Mesenchymal stem cell (in vitro differentiated cells and primary cell): ENCODE measurements around the gene NFKBIL1. TPM values are rescaled to one million over a fixed set of nuclear protein-coding genes. Genes with fewer than 3 reads are reported as not detected.
"Not testable (repeated sequence)": the region's sequence is repeated elsewhere in the genome, so short reads cannot be mapped to it uniquely, and the experiment has no call there.

ENCODE experiments used
- DNase-seq: peaks from one replicate; pipeline ENCODE4 v3.0.0-alpha.2; 2013
- H2AFZ ChIP-seq: one replicate; pipeline ENCODE4 v1.6.1; 2013; ENCODE audit warnings: low read depth, mild to moderate bottlenecking, control low read depth, inconsistent platforms, low read length, moderate library complexity
- H2AK5ac ChIP-seq: 2 replicates; pipeline ENCODE4 v1.6.1; 2013; ENCODE audit warnings: low read length, moderate library complexity, mild to moderate bottlenecking, inconsistent platforms; ENCODE audit not compliant: severe bottlenecking
- H2BK120ac ChIP-seq: one replicate; pipeline ENCODE4 v1.6.1; 2013; ENCODE audit warnings: low read depth, mild to moderate bottlenecking, inconsistent platforms, low read length, moderate library complexity
- H2BK12ac ChIP-seq, 2 experiments: one replicate each; pipeline ENCODE4 v1.6.1; 2013; ENCODE audit warnings: inconsistent platforms in 2 of 2, low read length in 2 of 2, mild to moderate bottlenecking in 2 of 2, moderate library complexity in 2 of 2, control low read depth in 1 of 2
- H2BK15ac ChIP-seq: one replicate; pipeline ENCODE4 v1.6.1; 2013; ENCODE audit warnings: mild to moderate bottlenecking, low read depth, inconsistent platforms; ENCODE audit not compliant: poor library complexity, severe bottlenecking
- H2BK5ac ChIP-seq: 2 replicates; pipeline ENCODE4 v1.6.1; 2013; ENCODE audit warnings: low read depth, mild to moderate bottlenecking, low read length, control low read depth, inconsistent platforms; ENCODE audit not compliant: poor library complexity, severe bottlenecking
- H3K14ac ChIP-seq, 2 experiments: one replicate each; pipeline ENCODE4 v1.6.1; 2013; ENCODE audit warnings: inconsistent platforms in 2 of 2, low read length in 2 of 2, control low read depth in 1 of 2, mild to moderate bottlenecking in 1 of 2, moderate library complexity in 1 of 2
- H3K18ac ChIP-seq, 2 experiments: one replicate each; pipeline ENCODE4 v1.6.1; 2013; ENCODE audit warnings: inconsistent platforms in 2 of 2, low read length in 2 of 2, control low read depth in 1 of 2, low read depth in 1 of 2, mild to moderate bottlenecking in 1 of 2
- H3K23ac ChIP-seq, 2 experiments: one replicate each; pipeline ENCODE4 v1.6.1; 2013; ENCODE audit warnings: inconsistent platforms in 2 of 2, low read length in 2 of 2, mild to moderate bottlenecking in 2 of 2, moderate library complexity in 2 of 2, control low read depth in 1 of 2
- H3K27ac ChIP-seq: 2 replicates; pipeline ENCODE4 v1.5.1; 2013; ENCODE audit warnings: mild to moderate bottlenecking, moderate library complexity, low read length, control low read depth, inconsistent platforms; ENCODE audit not compliant: poor library complexity, severe bottlenecking
- H3K27me3 ChIP-seq, 2 experiments: 2 replicates each; pipeline versions ENCODE4 v1.6.1 to v1.7.0; 2013; ENCODE audit warnings: low read length in 2 of 2, mild to moderate bottlenecking in 2 of 2, moderate library complexity in 2 of 2, control low read depth in 1 of 2, inconsistent platforms in 1 of 2; ENCODE audit not compliant: control insufficient read depth in 1 of 2, insufficient read depth in 1 of 2
- H3K36me3 ChIP-seq, 2 experiments: 2 replicates each; pipeline versions ENCODE4 v1.6.1 to v1.7.0; 2013; ENCODE audit warnings: low read length in 2 of 2, control low read depth in 1 of 2, inconsistent platforms in 1 of 2, low read depth in 1 of 2, mild to moderate bottlenecking in 1 of 2; ENCODE audit not compliant: insufficient read depth in 2 of 2, control insufficient read depth in 1 of 2
- H3K4ac ChIP-seq, 2 experiments: one replicate each; pipeline ENCODE4 v1.6.1; 2013; ENCODE audit warnings: inconsistent platforms in 2 of 2, low read length in 2 of 2, mild to moderate bottlenecking in 2 of 2, moderate library complexity in 2 of 2, control low read depth in 1 of 2, low read depth in 1 of 2
- H3K4me1 ChIP-seq: 2 replicates; pipeline ENCODE4 v1.6.1; 2013; ENCODE audit warnings: low read depth, low read length, control low read depth; ENCODE audit not compliant: control insufficient read depth, insufficient read depth
- H3K4me2 ChIP-seq: 2 replicates; pipeline ENCODE4 v1.6.1; 2013; ENCODE audit warnings: low read length, mild to moderate bottlenecking, inconsistent platforms; ENCODE audit not compliant: poor library complexity, severe bottlenecking
- H3K4me3 ChIP-seq, 2 experiments: 2 replicates each; pipeline versions ENCODE4 v1.5.1 to v1.7.0; 2013; ENCODE audit warnings: low read length in 2 of 2, mild to moderate bottlenecking in 2 of 2, control low read depth in 1 of 2, low read depth in 1 of 2; ENCODE audit not compliant: insufficient read depth in 1 of 2
- H3K79me1 ChIP-seq: replicated peaks from 2 replicates; pipeline ENCODE4 v1.6.1; 2013; ENCODE audit warnings: mild to moderate bottlenecking, control low read depth, low read length, inconsistent platforms; ENCODE audit not compliant: poor library complexity, severe bottlenecking
- H3K9ac ChIP-seq: 2 replicates; pipeline ENCODE4 v1.7.0; 2013; ENCODE audit warnings: mild to moderate bottlenecking, low read length, moderate library complexity
- H3K9me3 ChIP-seq: 2 replicates; pipeline ENCODE4 v1.7.0; 2013; ENCODE audit warnings: mild to moderate bottlenecking, low read length; ENCODE audit not compliant: control insufficient read depth
- H4K8ac ChIP-seq: one replicate; pipeline ENCODE4 v1.6.1; 2013; ENCODE audit warnings: inconsistent platforms, mild to moderate bottlenecking, low read length, moderate library complexity
- H4K91ac ChIP-seq: one replicate; pipeline ENCODE4 v1.6.1; 2013; ENCODE audit warnings: mild to moderate bottlenecking, low read length, inconsistent platforms
- WGBS: methylation state at CpG from one replicate; pipeline ENCODE4 v1.1.7; 2013; ENCODE audit warnings: mixed read lengths; 5-methylcytosine and 5-hydroxymethylcytosine counted together
- polyA plus RNA-seq, 2 experiments: library from polyadenylated mRNA; stranded (reverse); fragments of 200-250 nt; gene quantifications; one replicate each; pipeline ENCODE4 v1.2.3, GENCODE V29; 2013

The NFKBIL1 gene, protein sequence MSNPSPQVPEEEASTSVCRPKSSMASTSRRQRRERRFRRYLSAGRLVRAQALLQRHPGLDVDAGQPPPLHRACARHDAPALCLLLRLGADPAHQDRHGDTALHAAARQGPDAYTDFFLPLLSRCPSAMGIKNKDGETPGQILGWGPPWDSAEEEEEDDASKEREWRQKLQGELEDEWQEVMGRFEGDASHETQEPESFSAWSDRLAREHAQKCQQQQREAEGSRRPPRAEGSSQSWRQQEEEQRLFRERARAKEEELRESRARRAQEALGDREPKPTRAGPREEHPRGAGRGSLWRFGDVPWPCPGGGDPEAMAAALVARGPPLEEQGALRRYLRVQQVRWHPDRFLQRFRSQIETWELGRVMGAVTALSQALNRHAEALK
- 19.3 TPM for polyA plus RNA-seq (2013, experiment 1 of 2)
- polyA plus RNA-seq (2013, experiment 2 of 2), result 17.1 TPM

DNA sequence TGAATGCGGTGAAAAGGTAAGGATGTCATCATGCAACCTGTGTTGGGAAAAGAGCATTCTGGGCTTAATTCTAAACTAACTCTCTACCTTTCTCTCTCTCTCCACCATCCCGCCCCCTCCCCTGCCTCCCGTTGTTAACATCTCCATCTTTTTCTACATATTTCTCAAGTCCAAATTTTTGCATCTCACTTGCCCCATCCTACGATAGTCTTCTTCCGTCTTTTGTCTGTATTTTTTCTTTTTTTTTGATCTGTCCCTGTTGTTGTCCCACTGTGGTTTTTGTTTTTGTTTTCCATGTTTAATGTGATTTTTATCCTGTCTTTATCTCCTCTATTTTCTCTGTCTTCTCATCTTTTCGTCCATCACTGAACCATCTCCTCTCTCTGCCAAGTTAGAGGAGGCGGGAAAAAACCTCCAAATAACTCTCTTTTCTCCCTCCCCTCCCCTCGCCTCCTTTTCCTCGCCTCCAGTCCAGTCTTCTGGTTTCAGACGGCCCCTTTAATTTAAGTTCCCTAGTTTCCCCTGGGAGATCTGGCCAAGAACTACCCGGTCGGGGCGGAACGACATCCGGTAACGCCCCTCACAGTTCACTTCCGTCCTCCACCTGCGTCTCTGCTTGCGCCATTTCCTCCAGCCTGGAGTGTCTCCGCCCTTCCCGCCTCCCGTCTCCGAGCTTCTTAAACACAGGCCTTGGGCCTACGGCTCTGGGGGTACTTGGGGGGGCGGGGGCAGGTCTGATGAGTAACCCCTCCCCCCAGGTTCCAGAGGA, at the start of gene NFKBIL1:
NFKBIL1 (plus strand) TSS at position 651 of the 769 bp plus-strand sequence; CDS start at position 738, 87 bp downstream.
- no peak within 1 kb of the TSS for H3K14ac ChIP-seq
- H2BK12ac ChIP-seq, result peak within 1 kb of the TSS; percentile 57 to 75
- under 1% methylated on average over 17 of the region's 25 CpGs for WGBS
- H3K4me1 ChIP-seq, result peaks cover 17% of the 10 kb centered on the region
- peak within 1 kb of the TSS; percentile 60 for H2BK15ac ChIP-seq
- H4K91ac ChIP-seq, result peak within 1 kb of the TSS; percentile 96
- H2BK5ac ChIP-seq, result no peak within 1 kb of the TSS
- H3K36me3 ChIP-seq, result peaks cover 21 to 34% of the 10 kb centered on the region in 2 experiments
- H2AK5ac ChIP-seq, result peak within 1 kb of the TSS; percentile 54
- H3K4ac ChIP-seq, result peak within 1 kb of the TSS; percentile 5 to 92
- no peaks in the 10 kb centered on the region for H3K27me3 ChIP-seq
- no peak within 1 kb of the TSS for H2AFZ ChIP-seq
- peak; percentile 98 for DNase-seq
- peaks cover 35% of the 10 kb centered on the region for H3K79me1 ChIP-seq
- H3K4me3 ChIP-seq, result peak within 1 kb of the TSS; percentile 44 to 77
- peak within 1 kb of the TSS; percentile 52 for H2BK120ac ChIP-seq
- peak within 1 kb of the TSS; percentile 82 for H3K4me2 ChIP-seq
- H3K9ac ChIP-seq, result peak within 1 kb of the TSS; percentile 95
- peak within 1 kb of the TSS; percentile 75 for H3K27ac ChIP-seq
- H4K8ac ChIP-seq, result peak within 1 kb of the TSS; percentile 98
- no peak within 1 kb of the TSS for H3K23ac ChIP-seq
- H3K9me3 ChIP-seq, result no peaks in the 10 kb centered on the region
- H3K18ac ChIP-seq, result peak within 1 kb of the TSS; percentile 52 to 55

DNA sequence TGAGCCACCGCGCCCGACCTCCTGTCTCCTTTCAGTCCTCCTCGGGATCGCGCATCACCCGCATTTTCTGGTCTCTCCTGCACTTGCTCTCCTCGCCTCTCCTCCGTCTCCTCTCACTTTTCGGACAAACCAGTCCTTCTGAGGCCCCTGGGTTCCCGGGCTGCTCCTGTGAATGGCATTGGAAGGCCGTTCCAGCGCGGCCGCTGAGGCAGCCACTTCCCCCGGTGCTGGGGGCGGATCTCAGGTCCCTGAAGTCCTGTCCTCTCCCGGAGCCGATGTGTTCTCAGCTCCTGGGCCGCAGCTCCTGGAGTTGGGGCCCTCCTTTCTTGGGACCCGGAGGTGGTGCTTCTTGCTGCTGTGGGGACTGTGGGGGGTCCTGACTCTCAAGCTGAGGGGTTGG, 48.7 kb upstream of the NFKBIL1 start:
- H3K4me2 ChIP-seq, result peak overlapping the region; percentile 86
- H3K36me3 ChIP-seq, result no peaks in the 10 kb centered on the region
- no peak overlapping the region for H2BK120ac ChIP-seq
- no peak overlapping the region for H2AK5ac ChIP-seq
- no peak overlapping the region for H3K23ac ChIP-seq
- no peak overlapping the region for H2AFZ ChIP-seq
- H3K14ac ChIP-seq, result no peak overlapping the region
- H2BK5ac ChIP-seq, result no peak overlapping the region
- H4K8ac ChIP-seq, result no peak overlapping the region
- no peak overlapping the region for H3K18ac ChIP-seq
- no peak overlapping the region for H3K27ac ChIP-seq
- no peak overlapping the region for H3K4ac ChIP-seq
- no peaks in the 10 kb centered on the region for H3K9me3 ChIP-seq
- H3K79me1 ChIP-seq, result peaks cover 15% of the 10 kb centered on the region
- H2BK15ac ChIP-seq, result no peak overlapping the region
- H3K27me3 ChIP-seq, result no peaks in the 10 kb centered on the region
- DNase-seq, result peak; percentile 12
- H4K91ac ChIP-seq, result no peak overlapping the region
- 19% methylated on average over 20 of the region's 21 CpGs for WGBS
- no peak overlapping the region for H2BK12ac ChIP-seq
- peak overlapping the region; percentile 66 for H3K9ac ChIP-seq
- peaks cover 18% of the 10 kb centered on the region for H3K4me1 ChIP-seq
- H3K4me3 ChIP-seq, result peak overlapping the region in 1 of 2 experiments; percentile 88

DNA sequence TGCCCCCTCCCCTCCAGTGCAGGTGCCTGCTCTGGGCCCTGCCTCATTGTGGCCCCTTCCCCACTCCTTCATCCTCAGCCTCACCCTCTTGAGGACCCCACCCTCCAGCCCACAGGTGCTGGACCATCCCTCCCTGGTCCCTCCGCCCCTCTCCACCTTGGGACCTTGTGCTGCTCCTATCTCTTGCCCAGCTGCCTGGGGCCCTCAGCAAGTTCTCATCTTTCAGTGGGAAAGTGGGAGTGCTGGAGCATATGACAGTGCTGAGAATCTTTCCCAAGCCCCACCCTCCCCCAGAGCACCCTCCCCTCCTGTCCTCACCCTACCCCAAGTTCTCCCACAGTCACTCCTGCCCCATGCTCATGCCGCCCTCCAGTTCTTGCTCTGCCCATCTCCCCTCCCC, 47.8 kb upstream of the NFKBIL1 start:
- H3K79me1 ChIP-seq, result peaks cover 12% of the 10 kb centered on the region
- H2BK5ac ChIP-seq, DNase-seq, H2AK5ac ChIP-seq, H2BK120ac ChIP-seq, H3K23ac ChIP-seq, H3K27me3 ChIP-seq, H3K9ac ChIP-seq, H3K14ac ChIP-seq, H3K4me3 ChIP-seq, H2BK15ac ChIP-seq, H3K4ac ChIP-seq, H3K9me3 ChIP-seq, H2BK12ac ChIP-seq, H3K27ac ChIP-seq, H4K91ac ChIP-seq, H4K8ac ChIP-seq, H3K18ac ChIP-seq, H3K4me2 ChIP-seq, H2AFZ ChIP-seq, H3K36me3 ChIP-seq: not testable (repeated sequence)
- H3K4me1 ChIP-seq, result peaks cover 18% of the 10 kb centered on the region
- no CpG with 5 or more reads among the region's 2 CpGs for WGBS

DNA sequence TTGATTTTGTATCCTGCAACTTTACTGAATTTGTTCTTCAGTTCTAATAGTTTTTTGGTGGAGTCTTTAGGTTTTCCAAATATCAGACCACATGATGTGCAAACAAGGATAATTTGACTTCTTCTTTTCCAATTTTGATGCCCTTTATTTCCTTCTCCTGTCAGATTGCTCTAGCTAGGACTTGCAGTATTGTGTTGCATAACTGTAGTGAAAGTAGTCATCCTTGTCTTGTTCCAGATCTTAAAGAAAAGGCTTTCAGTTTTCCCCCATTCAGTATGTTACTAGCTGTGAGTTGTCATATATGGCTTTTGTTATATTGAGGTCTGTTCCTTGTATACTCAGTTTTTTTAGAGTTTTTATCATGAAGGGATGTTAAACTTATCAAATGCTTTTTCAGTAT, 44.8 kb upstream of the NFKBIL1 start:
- no peak overlapping the region for H3K4me2 ChIP-seq
- peak; percentile 10 for DNase-seq
- H4K91ac ChIP-seq, result no peak overlapping the region
- H3K79me1 ChIP-seq, result peaks cover 31% of the 10 kb centered on the region
- H3K14ac ChIP-seq, result no peak overlapping the region
- H2AFZ ChIP-seq, result no peak overlapping the region
- H2BK120ac ChIP-seq, result no peak overlapping the region
- H3K36me3 ChIP-seq, result peaks cover 15 to 20% of the 10 kb centered on the region in 2 experiments
- no peaks in the 10 kb centered on the region for H3K9me3 ChIP-seq
- H2AK5ac ChIP-seq, result no peak overlapping the region
- peaks cover 15% of the 10 kb centered on the region for H3K4me1 ChIP-seq
- no peak overlapping the region for H2BK15ac ChIP-seq
- H3K4me3 ChIP-seq, result no peak overlapping the region
- no peaks in the 10 kb centered on the region for H3K27me3 ChIP-seq
- H3K23ac ChIP-seq, result no peak overlapping the region
- H3K27ac ChIP-seq, result no peak overlapping the region
- no peak overlapping the region for H4K8ac ChIP-seq
- H3K4ac ChIP-seq, result no peak overlapping the region
- no peak overlapping the region for H3K9ac ChIP-seq
- H2BK5ac ChIP-seq, result no peak overlapping the region
- H3K18ac ChIP-seq, result no peak overlapping the region
- H2BK12ac ChIP-seq, result no peak overlapping the region
